Pulmonary artery endothelial cell (primary cell): Measurements from ENCODE around the gene DEFB121. TPM values are rescaled to one million over a fixed set of nuclear protein-coding genes. Genes with fewer than 3 reads are reported as not detected.

ENCODE experiments used
- DNase-seq: peaks from one replicate; pipeline ENCODE4 v3.0.0-alpha.2; 2011; ENCODE audit warnings: low read depth, low spot score
- total RNA-seq: library from RNA; depleted of rRNA; stranded (reverse); fragments of >200 nt; gene quantifications from 2 replicates; pipeline ENCODE4 v1.2.3, GENCODE V29; 2014

DEFB121 gene
- total RNA-seq, 1 donor from 2014 or later, result not detected

- no peak for DNase-seq
Observed at GRCh38 chr20:31363295-31363694, 42.7 kb downstream of the DEFB121 start.

DNA sequence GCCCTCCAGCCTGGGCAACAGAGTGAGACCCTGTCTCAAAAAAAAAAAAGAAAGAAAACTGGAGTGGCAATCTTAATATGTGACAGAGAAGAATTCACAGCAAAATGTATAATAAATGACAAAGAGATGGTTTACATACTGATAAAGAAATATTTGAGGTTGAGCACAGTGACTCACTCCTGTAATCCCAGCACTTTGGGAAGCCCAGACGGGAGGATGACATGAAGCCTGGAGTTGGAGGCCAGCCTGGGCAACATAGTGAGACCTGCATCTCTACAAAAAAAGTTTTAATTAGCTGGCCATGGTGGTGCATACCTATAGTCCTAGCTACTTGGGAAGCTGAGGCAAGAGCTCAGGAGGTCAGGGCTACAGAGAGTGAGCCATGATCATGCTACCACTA, 50.0 kb downstream of the DEFB121 start:
- DNase-seq, result no peak

Other genes starting within 250 kb of the DEFB121 start
- gene DEFB115, start 148.6 kb downstream of the DEFB121 start, total RNA-seq, result not detected in 2 replicates
- not detected in 2 replicates for gene DEFB116, start 97.6 kb downstream of the DEFB121 start, total RNA-seq
- not detected in 2 replicates for gene DEFB118, start 37.6 kb downstream of the DEFB121 start, total RNA-seq
- not detected in 2 replicates for gene DEFB119, start 15.6 kb downstream of the DEFB121 start, total RNA-seq
- gene DEFB123, start 34.4 kb upstream of the DEFB121 start, total RNA-seq, result not detected in 2 replicates
- not detected in 2 replicates for gene DEFB124, start 68.9 kb upstream of the DEFB121 start, total RNA-seq
- 0.32 TPM in 1 of 2 replicates, not detected in the other for gene REM1, start 69.1 kb upstream of the DEFB121 start, total RNA-seq
- 53.3 and 69.3 TPM in 2 replicates for gene HM13, start 108.2 kb upstream of the DEFB121 start, total RNA-seq
- 180 and 213 TPM in 2 replicates for gene ID1, start 199.1 kb upstream of the DEFB121 start, total RNA-seq
- not detected in 2 replicates for gene COX4I2, start 231.7 kb upstream of the DEFB121 start, total RNA-seq